NT2/D1 (cell line): ENCODE measurements around the gene KRT4.

Experiments
- SUZ12 ChIP-seq: IDR thresholded peaks from 2 replicates; pipeline ENCODE4 v1.6.1; 2011; ENCODE audit not compliant: insufficient read length, insufficient read depth; ENCODE audit errors: extremely low read depth
- YY1 ChIP-seq: IDR thresholded peaks from 2 replicates; pipeline ENCODE4 v1.6.1; 2011; ENCODE audit not compliant: insufficient read length, insufficient read depth
- ZNF274 ChIP-seq: IDR thresholded peaks from 2 replicates; pipeline ENCODE4 v1.6.1; 2011; ENCODE audit warnings: mild to moderate bottlenecking, low read depth, low read length

- no peak for TF ChIP-seq ZNF274
- TF ChIP-seq SUZ12: no peak
- TF ChIP-seq YY1: no peak
Observed at GRCh38 chr12:52820521-52820920, 6.6 kb upstream of the KRT4 start.
